GM12873 (cell line): ENCODE measurements around the gene CCNF.

Experiments
- CTCF ChIP-seq: IDR thresholded peaks from 2 replicates; pipeline ENCODE4 v1.5.1; 2012; ENCODE audit warnings: low read depth, mild to moderate bottlenecking, moderate library complexity, low read length, control low read depth; ENCODE audit not compliant: insufficient read depth; ENCODE audit errors: missing control alignments

CCNF gene

GRCh38 chr16:2472488-2472864 lies 43.2 kb downstream of the CCNF start:
- TF ChIP-seq CTCF: no peak

- TF ChIP-seq CTCF: no peak
These were observed 43.7 kb downstream of the CCNF start for GRCh38 chr16:2472885-2473445.

- TF ChIP-seq CTCF: no peak
These were observed 44.2 kb downstream of the CCNF start for GRCh38 chr16:2473446-2473926.

- TF ChIP-seq CTCF: peak; percentile 56
These were observed 45.0 kb downstream of the CCNF start for GRCh38 chr16:2473999-2474876.

- TF ChIP-seq CTCF: no peak
These were observed 45.7 kb downstream of the CCNF start, which contains the start of gene TBC1D24 for GRCh38 chr16:2474877-2475412. Gene TBC1D24, plus strand, starts transcription at chr16:2475127. Its CDS starts 21,022 bp downstream, at chr16:2496149.

- TF ChIP-seq CTCF: no peak
These were observed 46.4 kb downstream of the CCNF start for GRCh38 chr16:2475413-2476344.
